MM.1S (cell line): Measurements from ENCODE around the gene MRPS18B.
A peak's percentile ranks its signal among the peaks of the same experiment; 100 is the strongest.

Experiments
- DNase-seq: peaks from one replicate; pipeline ENCODE4 v3.0.0-alpha.2; 2015
- H2AFZ ChIP-seq: fragments of 300-600 bp; sonication (generic); 2 replicates; pipeline ENCODE4 v1.6.0; 2016; ENCODE audit warnings: antibody characterized with exemption, low read length
- H3F3A ChIP-seq: fragments of 300-600 bp; sonication (generic); 2 replicates; pipeline ENCODE4 v1.6.1; 2016; ENCODE audit warnings: mild to moderate bottlenecking, antibody characterized with exemption, low read length, moderate library complexity, mixed read lengths; ENCODE audit not compliant: insufficient read depth
- H3K27ac ChIP-seq: fragments of 300-600 bp; sonication (generic); 2 replicates; pipeline ENCODE4 v1.5.1; 2016; ENCODE audit warnings: mild to moderate bottlenecking, low read length
- H3K27me3 ChIP-seq: fragments of 300-600 bp; sonication (generic); replicated peaks from 2 replicates; pipeline ENCODE4 v1.6.0; 2016; ENCODE audit warnings: low read length; ENCODE audit not compliant: insufficient read depth
- H3K36me3 ChIP-seq: fragments of 300-600 bp; sonication (generic); replicated peaks from 2 replicates; pipeline ENCODE4 v1.6.1; 2016; ENCODE audit warnings: mild to moderate bottlenecking, low read length, mixed read lengths; ENCODE audit not compliant: insufficient read depth
- H3K4me1 ChIP-seq: fragments of 300-600 bp; sonication (generic); 2 replicates; pipeline ENCODE4 v1.6.1; 2016; ENCODE audit warnings: low read length, mixed read lengths
- H3K4me2 ChIP-seq: fragments of 300-600 bp; sonication (generic); 2 replicates; pipeline ENCODE4 v1.6.0; 2016; ENCODE audit warnings: low read depth, low read length
- H3K4me3 ChIP-seq: fragments of 300-600 bp; sonication (generic); 2 replicates; pipeline ENCODE4 v1.5.1; 2016; ENCODE audit warnings: low read length, mixed read lengths
- H3K79me2 ChIP-seq: fragments of 300-600 bp; sonication (generic); 2 replicates; pipeline ENCODE4 v1.6.1; 2016; ENCODE audit warnings: mixed run types, low read length, mixed read lengths
- H3K9ac ChIP-seq: fragments of 300-600 bp; sonication (generic); 2 replicates; pipeline ENCODE4 v1.6.1; 2016; ENCODE audit warnings: low read length, mixed read lengths
- H3K9me2 ChIP-seq: fragments of 300-600 bp; sonication (generic); replicated peaks from 2 replicates; pipeline ENCODE4 v1.6.1; 2016; ENCODE audit warnings: mild to moderate bottlenecking, low read length, mixed read lengths; ENCODE audit not compliant: insufficient read depth
- H3K9me3 ChIP-seq: fragments of 300-600 bp; sonication (generic); replicated peaks from 2 replicates; pipeline ENCODE4 v1.6.1; 2016; ENCODE audit warnings: mild to moderate bottlenecking, low read length, mixed read lengths; ENCODE audit not compliant: insufficient read depth
- H4K20me1 ChIP-seq: fragments of 300-600 bp; sonication (generic); 2 replicates; pipeline ENCODE4 v1.6.1; 2016; ENCODE audit warnings: mild to moderate bottlenecking, low read length, moderate library complexity, mixed read lengths; ENCODE audit not compliant: insufficient read depth
- CTCF ChIP-seq: fragments of 300-600 bp; sonication (generic); IDR thresholded peaks from 2 replicates; pipeline ENCODE4 v1.5.1; 2016; ENCODE audit warnings: antibody characterized with exemption, low read length, mixed read lengths
- EZH2 ChIP-seq: fragments of 300-600 bp; sonication (generic); optimal IDR thresholded peaks from 2 replicates; pipeline ENCODE3; 2017; ENCODE audit warnings: low read depth, mild to moderate bottlenecking, antibody characterized with exemption, low read length, mixed read lengths
- EZH2phosphoT487 ChIP-seq: fragments of 300-600 bp; sonication (generic); IDR thresholded peaks from 2 replicates; pipeline ENCODE4 v1.6.1; 2018; ENCODE audit warnings: antibody characterized with exemption, low read length

Gene MRPS18B

GRCh38 chr6:30635834-30636233 is 18.2 kb downstream of the MRPS18B start:
- H3K9me3 ChIP-seq: no peaks in the 10 kb centered on the region
- no peak overlapping the region for H3K9ac ChIP-seq
- no peaks in the 10 kb centered on the region for H3F3A ChIP-seq
- no peaks in the 10 kb centered on the region for H3K36me3 ChIP-seq
- H4K20me1 ChIP-seq: no peaks in the 10 kb centered on the region
- no peaks in the 10 kb centered on the region for H3K79me2 ChIP-seq
- TF ChIP-seq EZH2phosphoT487: no peak
- no peak for TF ChIP-seq CTCF
- TF ChIP-seq EZH2: no peak
- H3K9me2 ChIP-seq: no peaks in the 10 kb centered on the region
- DNase-seq: no peak
- no peak overlapping the region for H2AFZ ChIP-seq
- H3K27ac ChIP-seq: no peak overlapping the region
- no peaks in the 10 kb centered on the region for H3K4me1 ChIP-seq
- no peak overlapping the region for H3K4me3 ChIP-seq
- no peaks in the 10 kb centered on the region for H3K27me3 ChIP-seq
- no peak overlapping the region for H3K4me2 ChIP-seq

GRCh38 chr6:30640481-30640880 is 22.8 kb downstream of the MRPS18B start:
- peaks cover 2% of the 10 kb centered on the region for H3K79me2 ChIP-seq
- no peak overlapping the region for H3K27ac ChIP-seq
- no peaks in the 10 kb centered on the region for H3K9me3 ChIP-seq
- H3K4me3 ChIP-seq: no peak overlapping the region
- DNase-seq: no peak
- H3K4me1 ChIP-seq: no peaks in the 10 kb centered on the region
- H3K9me2 ChIP-seq: no peaks in the 10 kb centered on the region
- H2AFZ ChIP-seq: no peak overlapping the region
- H3K36me3 ChIP-seq: no peaks in the 10 kb centered on the region
- no peaks in the 10 kb centered on the region for H4K20me1 ChIP-seq
- TF ChIP-seq CTCF (0 out of 2 replicates have a peak, but pooled peaks have one; percentile 5), EZH2phosphoT487 (no peak), EZH2 (no peak)
- no peaks in the 10 kb centered on the region for H3F3A ChIP-seq
- H3K4me2 ChIP-seq: no peak overlapping the region
- no peaks in the 10 kb centered on the region for H3K27me3 ChIP-seq
- no peak overlapping the region for H3K9ac ChIP-seq

- Histone ChIP-seq H3K9ac (no peak overlapping the region), H4K20me1 (no peaks in the 10 kb centered on the region), H2AFZ (no peak overlapping the region), H3K27ac (no peak overlapping the region), H3K9me3 (no peaks in the 10 kb centered on the region), H3K79me2 (peaks cover 7% of the 10 kb centered on the region), H3K4me3 (no peak overlapping the region), H3K27me3 (no peaks in the 10 kb centered on the region), H3K4me1 (no peaks in the 10 kb centered on the region), H3F3A (no peaks in the 10 kb centered on the region), H3K9me2 (no peaks in the 10 kb centered on the region), H3K4me2 (no peak overlapping the region), H3K36me3 (no peaks in the 10 kb centered on the region)
- no peak for DNase-seq
- TF ChIP-seq EZH2: no peak
- TF ChIP-seq CTCF: no peak
- no peak for TF ChIP-seq EZH2phosphoT487
Observed at GRCh38 chr6:30641048-30641447, 23.4 kb downstream of the MRPS18B start.
